ENCODE data around the gene TCF25.

DNA sequence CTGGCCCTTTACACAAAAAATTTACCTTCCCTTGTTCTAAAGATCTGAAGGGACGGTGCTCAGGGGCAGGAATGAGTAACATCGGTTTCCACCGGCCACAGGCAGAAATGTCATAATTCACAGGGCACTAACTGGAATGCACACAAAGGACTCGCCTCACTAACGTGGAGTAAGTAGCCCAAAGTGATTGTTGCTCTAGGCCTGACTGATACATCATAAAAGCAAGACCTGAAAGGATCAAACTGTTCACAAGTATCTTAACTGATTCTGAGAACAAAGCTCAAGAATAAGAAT lies 8.9 kb upstream of the TCF25 start:
- TF ChIP-seq, protein P1, sequence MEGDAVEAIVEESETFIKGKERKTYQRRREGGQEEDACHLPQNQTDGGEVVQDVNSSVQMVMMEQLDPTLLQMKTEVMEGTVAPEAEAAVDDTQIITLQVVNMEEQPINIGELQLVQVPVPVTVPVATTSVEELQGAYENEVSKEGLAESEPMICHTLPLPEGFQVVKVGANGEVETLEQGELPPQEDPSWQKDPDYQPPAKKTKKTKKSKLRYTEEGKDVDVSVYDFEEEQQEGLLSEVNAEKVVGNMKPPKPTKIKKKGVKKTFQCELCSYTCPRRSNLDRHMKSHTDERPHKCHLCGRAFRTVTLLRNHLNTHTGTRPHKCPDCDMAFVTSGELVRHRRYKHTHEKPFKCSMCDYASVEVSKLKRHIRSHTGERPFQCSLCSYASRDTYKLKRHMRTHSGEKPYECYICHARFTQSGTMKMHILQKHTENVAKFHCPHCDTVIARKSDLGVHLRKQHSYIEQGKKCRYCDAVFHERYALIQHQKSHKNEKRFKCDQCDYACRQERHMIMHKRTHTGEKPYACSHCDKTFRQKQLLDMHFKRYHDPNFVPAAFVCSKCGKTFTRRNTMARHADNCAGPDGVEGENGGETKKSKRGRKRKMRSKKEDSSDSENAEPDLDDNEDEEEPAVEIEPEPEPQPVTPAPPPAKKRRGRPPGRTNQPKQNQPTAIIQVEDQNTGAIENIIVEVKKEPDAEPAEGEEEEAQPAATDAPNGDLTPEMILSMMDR (IDR thresholded peaks at IDR 0.05) = no peak
- TF ChIP-seq POLR2A (IDR thresholded peaks at IDR 0.05) = no peak

Measured in uterus (tissue), 2 donors.